Kidney epithelial cell (primary cell): ENCODE data around the gene COL26A1. TPM values are rescaled to one million over a fixed set of nuclear protein-coding genes. Genes with fewer than 3 reads are reported as not detected.

ENCODE experiments used
- DNase-seq: peaks from one replicate; pipeline ENCODE4 v3.0.0-alpha.2; 2010; ENCODE audit warnings: low read depth
- H3K27me3 ChIP-seq: 2 replicates; pipeline ENCODE4 v1.6.0; 2011; ENCODE audit warnings: low read length; ENCODE audit not compliant: control insufficient read depth, insufficient read depth
- H3K36me3 ChIP-seq: 2 replicates; pipeline ENCODE4 v1.5.1; 2011; ENCODE audit warnings: low read length; ENCODE audit not compliant: control insufficient read depth, insufficient read depth
- H3K4me3 ChIP-seq: 2 replicates; pipeline ENCODE4 v1.5.1; 2011; ENCODE audit warnings: low read depth, mild to moderate bottlenecking, control low read depth, low read length
- CTCF ChIP-seq: IDR thresholded peaks from 2 replicates; pipeline ENCODE4 v1.5.1; 2011; ENCODE audit warnings: mild to moderate bottlenecking, moderate library complexity, low read length, control low read depth, inconsistent platforms; ENCODE audit not compliant: insufficient read depth, poor library complexity, severe bottlenecking
- total RNA-seq: library from RNA; depleted of rRNA; stranded (reverse); fragments of >200 nt; gene quantifications from 2 replicates; pipeline ENCODE4 v1.2.3, GENCODE V29; 2015

Gene COL26A1
- total RNA-seq, 1 donor from 2014 or later = 0.42 TPM

GRCh38 chr7:101377189-101377736 is 14.6 kb downstream of the COL26A1 start:
- TF ChIP-seq CTCF = no peak
- no peak for DNase-seq
- no peaks in the 10 kb centered on the region for H3K36me3 ChIP-seq
- peaks cover 12% of the 10 kb centered on the region for H3K27me3 ChIP-seq
- H3K4me3 ChIP-seq = no peak overlapping the region

- no peak for TF ChIP-seq CTCF
- no peak overlapping the region for H3K4me3 ChIP-seq
- DNase-seq = no peak
- H3K27me3 ChIP-seq = peaks cover 8% of the 10 kb centered on the region
- no peaks in the 10 kb centered on the region for H3K36me3 ChIP-seq
These were observed 16.1 kb downstream of the COL26A1 start for GRCh38 chr7:101378751-101379174.

- DNase-seq = no peak
- no peak overlapping the region for H3K4me3 ChIP-seq
- no peak for TF ChIP-seq CTCF
- peaks cover 5% of the 10 kb centered on the region for H3K27me3 ChIP-seq
- no peaks in the 10 kb centered on the region for H3K36me3 ChIP-seq
These were observed 16.6 kb downstream of the COL26A1 start for GRCh38 chr7:101379302-101379701.

GRCh38 chr7:101381549-101382111 is 19.0 kb downstream of the COL26A1 start:
- peaks cover 10% of the 10 kb centered on the region for H3K27me3 ChIP-seq
- DNase-seq = no peak
- no peaks in the 10 kb centered on the region for H3K36me3 ChIP-seq
- TF ChIP-seq CTCF = no peak
- no peak overlapping the region for H3K4me3 ChIP-seq

GRCh38 chr7:101382937-101383336 is 20.3 kb downstream of the COL26A1 start:
- no peak overlapping the region for H3K4me3 ChIP-seq
- no peak for DNase-seq
- TF ChIP-seq CTCF = no peak
- H3K27me3 ChIP-seq = peaks cover 14% of the 10 kb centered on the region
- H3K36me3 ChIP-seq = no peaks in the 10 kb centered on the region

GRCh38 chr7:101386177-101386557 is 23.5 kb downstream of the COL26A1 start:
- H3K27me3 ChIP-seq = peaks cover 9% of the 10 kb centered on the region
- no peak for TF ChIP-seq CTCF
- H3K36me3 ChIP-seq = no peaks in the 10 kb centered on the region
- no peak overlapping the region for H3K4me3 ChIP-seq
- no peak for DNase-seq
